GM12873 (cell line): ENCODE results near the gene SMIM29.

Source experiments
- CTCF ChIP-seq: IDR thresholded peaks from 2 replicates; pipeline ENCODE4 v1.5.1; 2012; ENCODE audit warnings: low read depth, mild to moderate bottlenecking, moderate library complexity, low read length, control low read depth; ENCODE audit not compliant: insufficient read depth; ENCODE audit errors: missing control alignments

Gene SMIM29

GRCh38 chr6:34248727-34249468 lies at the start of gene SMIM29:
Gene SMIM29 (minus strand): TSS chr6:34249006. CDS start chr6:34247791, 1,215 bp downstream.
- peak; percentile 86 for TF ChIP-seq CTCF

- no peak for TF ChIP-seq CTCF
These were observed 46.9 kb upstream of the SMIM29 start for GRCh38 chr6:34295721-34296120.

- TF ChIP-seq CTCF = no peak
These were observed 44.1 kb upstream of the SMIM29 start for GRCh38 chr6:34292954-34293353.

GRCh38 chr6:34289137-34289536 lies 40.3 kb upstream of the SMIM29 start:
- no peak for TF ChIP-seq CTCF

- no peak for TF ChIP-seq CTCF
These were observed 39.8 kb upstream of the SMIM29 start for GRCh38 chr6:34288581-34288980.

GRCh38 chr6:34285448-34286164 lies 36.8 kb upstream of the SMIM29 start:
- TF ChIP-seq CTCF = no peak
